Endothelial cell of umbilical vein (primary cell): Measurements from ENCODE around the gene NR2E1. TPM values are rescaled to one million over a fixed set of nuclear protein-coding genes. Genes with fewer than 3 reads are reported as not detected.

ENCODE experiments used
- BruUV-seq: library from RNA; stranded (reverse); fragments of 400-500 nt; replicated peaks from 2 replicates; lab custom pipeline; 2021; lab: Mats Ljungman, UMichigan
- CTCF ChIA-PET: fragments of 300-600, 350-600 bp; sonication (Branson Sonifier 250); formaldehyde crosslinking; loops from one replicate; lab custom pipeline; 2021; ENCODE audit warnings: antibody characterized with exemption, inconsistent platforms; lab: Charles Lee
- POLR2A ChIA-PET: fragments of 300-600, 350-600 bp; sonication (Branson Sonifier 250); formaldehyde crosslinking; loops from one replicate; lab custom pipeline; 2021; ENCODE audit warnings: antibody characterized with exemption, inconsistent platforms; lab: Charles Lee
- DNase-seq: peaks from one replicate; pipeline ENCODE4 v3.0.0-alpha.2; 2011; ENCODE audit warnings: low read depth, low spot score
- FAIRE-seq: peaks from 2 replicates; lab custom pipeline; 2011; peaks lifted over from hg19 to GRCh38; lab: Jason Lieb, UNC
- H2AFZ ChIP-seq: 2 replicates; pipeline ENCODE4 v1.6.0; 2012; ENCODE audit warnings: low read depth, low read length, control low read depth, inconsistent platforms
- H3K27ac ChIP-seq: 2 replicates; pipeline ENCODE4 v1.5.1; 2011; ENCODE audit warnings: low read depth, mild to moderate bottlenecking, control low read depth, low read length, moderate library complexity; ENCODE audit not compliant: insufficient read depth
- H3K27me3 ChIP-seq, 2 experiments: 2 replicates each; pipeline versions ENCODE4 v1.6.0 to v1.6.1; 2011; ENCODE audit warnings: low read length in 2 of 2, mixed read lengths in 1 of 2; ENCODE audit not compliant: control insufficient read depth in 2 of 2, insufficient read depth in 2 of 2
- H3K36me3 ChIP-seq, 2 experiments: 2 replicates in 1 of 2; 3 replicates in 1 of 2; pipeline ENCODE4 v1.5.1; 2011; ENCODE audit warnings: low read length in 2 of 2, mild to moderate bottlenecking in 1 of 2, moderate library complexity in 1 of 2; ENCODE audit not compliant: control insufficient read depth in 2 of 2, insufficient read depth in 2 of 2; ENCODE audit errors: extremely low read depth in 1 of 2
- H3K4me1 ChIP-seq: 3 replicates; pipeline ENCODE4 v1.5.1; 2011; ENCODE audit warnings: mild to moderate bottlenecking, low read length; ENCODE audit not compliant: control insufficient read depth, insufficient read depth; ENCODE audit errors: extremely low read depth
- H3K4me2 ChIP-seq: 2 replicates; pipeline ENCODE4 v1.6.1; 2011; ENCODE audit warnings: low read length, control low read depth, mixed read lengths; ENCODE audit not compliant: insufficient read depth
- H3K4me3 ChIP-seq, 3 experiments: fragments of 200-600 bp in 1 of 3; sonication (generic), shearing (Covaris generic) in 1 of 3; replicated peaks in 1 of 3; 2 replicates each; pipeline ENCODE4 v1.5.1; 2011 to 2016; ENCODE audit warnings: control low read depth in 3 of 3, low read length in 3 of 3, mild to moderate bottlenecking in 2 of 3, inconsistent platforms in 1 of 3, low read depth in 1 of 3, moderate library complexity in 1 of 3; ENCODE audit not compliant: insufficient read depth in 1 of 3
- H3K79me2 ChIP-seq: 2 replicates; pipeline ENCODE4 v1.6.0; 2012; ENCODE audit warnings: low read length, inconsistent platforms; ENCODE audit not compliant: control insufficient read depth, insufficient read depth
- H3K9ac ChIP-seq: replicated peaks from 2 replicates; pipeline ENCODE3; 2011; ENCODE audit warnings: low read length, control low read depth; ENCODE audit not compliant: insufficient read depth; ENCODE audit errors: extremely low read depth
- H3K9me1 ChIP-seq: replicated peaks from 3 replicates; pipeline ENCODE4 v1.6.0; 2011; ENCODE audit warnings: mild to moderate bottlenecking, low read length; ENCODE audit not compliant: control insufficient read depth, insufficient read depth; ENCODE audit errors: extremely low read depth
- H3K9me3 ChIP-seq: replicated peaks from 2 replicates; pipeline ENCODE4 v1.5.1; 2012; ENCODE audit warnings: low read length, inconsistent platforms; ENCODE audit not compliant: control insufficient read depth, insufficient read depth
- H4K20me1 ChIP-seq: replicated peaks from 2 replicates; pipeline ENCODE3; 2011; ENCODE audit warnings: mild to moderate bottlenecking, low read length; ENCODE audit not compliant: control insufficient read depth, insufficient read depth; ENCODE audit errors: extremely low read depth
- EZH2 ChIP-seq: IDR thresholded peaks from 2 replicates; pipeline ENCODE4 v1.6.1; 2012; ENCODE audit warnings: borderline replicate concordance, low read depth, mild to moderate bottlenecking, moderate library complexity, low read length, inconsistent platforms; ENCODE audit not compliant: severe bottlenecking
- FOS ChIP-seq: IDR thresholded peaks from 2 replicates; pipeline ENCODE4 v1.6.1; 2011; ENCODE audit warnings: mild to moderate bottlenecking, low read length, moderate library complexity, borderline replicate concordance; ENCODE audit not compliant: insufficient read depth
- GATA2 ChIP-seq: IDR thresholded peaks from 2 replicates; pipeline ENCODE4 v1.7.0; 2011; ENCODE audit warnings: low read depth, mild to moderate bottlenecking, moderate library complexity, mixed read lengths, low read length; ENCODE audit not compliant: insufficient read length, insufficient read depth
- JUN ChIP-seq: IDR thresholded peaks from 2 replicates; pipeline ENCODE4 v1.6.1; 2011; ENCODE audit warnings: borderline replicate concordance, low read depth; ENCODE audit not compliant: insufficient read length, insufficient read depth
- MYC ChIP-seq: IDR thresholded peaks from one replicate; pipeline ENCODE4 v1.6.1; 2011; ENCODE audit warnings: mild to moderate bottlenecking, low read depth, low read length
- POLR2A ChIP-seq: IDR thresholded peaks from 2 replicates; pipeline ENCODE4 v1.6.1; 2012; ENCODE audit warnings: low read depth, mild to moderate bottlenecking, control low read depth, low read length
- POLR2AphosphoS5 ChIP-seq: IDR thresholded peaks from 2 replicates; pipeline ENCODE4 v1.6.1; 2012; ENCODE audit warnings: low read depth, mild to moderate bottlenecking, control low read depth, low read length, moderate library complexity; ENCODE audit not compliant: insufficient read depth
- dilution Hi-C: fragments of 300-500 bp; cut with MboI; formaldehyde crosslinking; loops from one replicate; pipeline ENCODE4 v1.15.0; 2019; ENCODE audit warnings: low sequenced_read_pairs; ENCODE audit not compliant: extremely low pct_ligation_motif_present
- intact Hi-C: fragments of 100-400 bp; cut with micrococcal nuclease; formaldehyde crosslinking; loops from one replicate; pipeline ENCODE4 v1.10.0; 2022
- polyA plus RNA-seq, 4 experiments: library from polyadenylated mRNA; depleted of rRNA in 3 of 4; stranded (reverse) in 3 of 4; unstranded in 1 of 4; fragments of >200 nt; gene quantifications; 2 replicates each; pipeline versions ENCODE4 v1.2.1 to v1.2.3, GENCODE V29; 2011 to 2012; ENCODE audit warnings: missing spikeins in 1 of 4
- total RNA-seq: library from RNA; stranded (reverse); gene quantifications from 2 replicates; pipeline ENCODE4 v1.2.3, GENCODE V29; 2021
- TF ChIP-seq, protein P1 (sequence below): IDR thresholded peaks from 2 replicates; pipeline ENCODE4 v1.6.1; 2011; ENCODE audit not compliant: insufficient read depth, insufficient read length
- TF ChIP-seq, protein P2 (sequence below), 2 donors: IDR thresholded peaks; 1 replicate in 1 of 2; 2 replicates in 1 of 2; pipeline ENCODE4 v1.5.1; 2011; ENCODE audit warnings: low read length in 2 of 2, mild to moderate bottlenecking in 2 of 2, moderate library complexity in 2 of 2, control low read depth in 1 of 2, inconsistent platforms in 1 of 2, low read depth in 1 of 2; ENCODE audit not compliant: insufficient read depth in 1 of 2; ENCODE audit errors: extremely low read depth in 1 of 2

Gene NR2E1
- total and polyA plus RNA-seq, 2 donors (not counting 3 experiments of a cell fraction or from before 2014, with no cell fraction given) = not detected

DNA sequence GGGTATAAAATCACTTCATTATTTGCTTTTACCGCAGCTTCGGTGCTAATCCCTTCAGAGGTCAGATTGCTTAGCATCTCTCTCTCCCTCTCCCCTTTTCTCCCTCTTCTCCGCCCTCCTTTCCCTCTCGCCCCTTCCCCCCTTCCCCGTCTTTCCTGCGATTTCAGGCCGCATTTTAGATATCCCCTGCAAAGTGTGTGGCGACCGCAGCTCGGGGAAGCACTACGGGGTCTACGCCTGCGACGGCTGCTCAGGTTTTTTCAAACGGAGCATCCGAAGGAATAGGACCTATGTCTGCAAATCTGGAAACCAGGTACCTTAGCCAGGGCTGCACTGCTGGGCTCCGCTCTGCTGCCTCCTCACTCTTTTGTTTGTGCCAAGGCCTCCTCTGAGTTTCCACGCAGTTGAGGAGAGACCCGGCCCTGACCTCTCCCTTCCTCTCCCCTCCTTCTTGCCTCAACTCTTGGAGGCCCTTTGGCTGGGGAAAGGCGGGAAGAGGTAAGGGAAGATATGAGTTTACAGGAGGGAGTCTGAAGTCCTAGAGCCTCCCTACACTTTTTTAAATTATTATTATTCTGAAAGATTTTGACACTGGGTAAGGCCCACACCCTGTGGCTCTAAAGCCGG lies 5.6 kb downstream of the NR2E1 start:
- Histone ChIP-seq H3K9me1 (no peaks in the 10 kb centered on the region), H3K4me3 (no peak overlapping the region), H3K36me3 (no peaks in the 10 kb centered on the region), H3K4me1 (peaks cover 5% of the 10 kb centered on the region), H3K27me3 (peaks cover 89 to 100% of the 10 kb centered on the region in 2 experiments), H3K9ac (no peak overlapping the region), H2AFZ (no peak overlapping the region), H3K9me3 (no peaks in the 10 kb centered on the region), H3K27ac (no peak overlapping the region), H3K4me2 (no peak overlapping the region), H4K20me1 (no peaks in the 10 kb centered on the region), H3K79me2 (no peaks in the 10 kb centered on the region)
- DNase-seq (no peak), FAIRE-seq (no peak)
- TF ChIP-seq FOS = no peak
- no peak for TF ChIP-seq POLR2A
- no peak for TF ChIP-seq JUN
- TF ChIP-seq MYC = no peak
- no peak for TF ChIP-seq POLR2AphosphoS5
- no peak for TF ChIP-seq EZH2
- TF ChIP-seq GATA2 = no peak
- TF ChIP-seq, protein P1, sequence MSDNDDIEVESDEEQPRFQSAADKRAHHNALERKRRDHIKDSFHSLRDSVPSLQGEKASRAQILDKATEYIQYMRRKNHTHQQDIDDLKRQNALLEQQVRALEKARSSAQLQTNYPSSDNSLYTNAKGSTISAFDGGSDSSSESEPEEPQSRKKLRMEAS = no peak
- TF ChIP-seq, protein P2, sequence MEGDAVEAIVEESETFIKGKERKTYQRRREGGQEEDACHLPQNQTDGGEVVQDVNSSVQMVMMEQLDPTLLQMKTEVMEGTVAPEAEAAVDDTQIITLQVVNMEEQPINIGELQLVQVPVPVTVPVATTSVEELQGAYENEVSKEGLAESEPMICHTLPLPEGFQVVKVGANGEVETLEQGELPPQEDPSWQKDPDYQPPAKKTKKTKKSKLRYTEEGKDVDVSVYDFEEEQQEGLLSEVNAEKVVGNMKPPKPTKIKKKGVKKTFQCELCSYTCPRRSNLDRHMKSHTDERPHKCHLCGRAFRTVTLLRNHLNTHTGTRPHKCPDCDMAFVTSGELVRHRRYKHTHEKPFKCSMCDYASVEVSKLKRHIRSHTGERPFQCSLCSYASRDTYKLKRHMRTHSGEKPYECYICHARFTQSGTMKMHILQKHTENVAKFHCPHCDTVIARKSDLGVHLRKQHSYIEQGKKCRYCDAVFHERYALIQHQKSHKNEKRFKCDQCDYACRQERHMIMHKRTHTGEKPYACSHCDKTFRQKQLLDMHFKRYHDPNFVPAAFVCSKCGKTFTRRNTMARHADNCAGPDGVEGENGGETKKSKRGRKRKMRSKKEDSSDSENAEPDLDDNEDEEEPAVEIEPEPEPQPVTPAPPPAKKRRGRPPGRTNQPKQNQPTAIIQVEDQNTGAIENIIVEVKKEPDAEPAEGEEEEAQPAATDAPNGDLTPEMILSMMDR (IDR thresholded peaks at IDR 0.05; ENCODE audit: extremely low read depth in 1 of 2, insufficient read depth in 1 of 2, low read depth in 1 of 2, low read length in 2 of 2) = no peak
- ChIA-PET CTCF (interaction anchor here (1.8 kb wide), 1 partner anchor 320 kb away, joined by 5 read pairs; no protein-coding TSS in a partner anchor), POLR2A (no interaction called here)
- BruUV-seq = no TSS peak
- dilution Hi-C loops (no loop called here), intact Hi-C loops (loop anchor here (10.0 kb wide), 1 partner anchor 353 kb away; no protein-coding TSS in a partner anchor)
